Activated CD8-positive, alpha-beta memory T cell treated with anti-CD3 and anti-CD28 coated beads, Interleukin-2, amount 50 U/mL, for 4 hours (primary cell): Measurements from ENCODE around the gene GCG.

Experiments
- DNase-seq: peaks from one replicate; pipeline ENCODE4 v3.0.0-alpha.2; 2020

Gene GCG

GRCh38 chr2:162099836-162100235, 52.2 kb downstream of the GCG start:
- no peak for DNase-seq
